ENCODE data around the gene GPR65.

Gene GPR65

GRCh38 chr14:88010331-88010730 is 5.4 kb downstream of the GPR65 start:
- Histone ChIP-seq H3K4me3 (replicated peaks; ENCODE audit: insufficient read depth, low read length) (no peak overlapping the region), H3K27ac (replicated peaks) (no peak overlapping the region), H3K27me3 (ENCODE audit: insufficient read depth, poor library complexity, severe bottlenecking) (no peaks in the 10 kb centered on the region)
- no peak for DNase-seq (ENCODE audit: low read depth in 1 of 2, low spot score in 1 of 2)
- no peak for TF ChIP-seq POLR2AphosphoS5 (IDR thresholded peaks at IDR 0.05; ENCODE audit: low read depth)

DNA sequence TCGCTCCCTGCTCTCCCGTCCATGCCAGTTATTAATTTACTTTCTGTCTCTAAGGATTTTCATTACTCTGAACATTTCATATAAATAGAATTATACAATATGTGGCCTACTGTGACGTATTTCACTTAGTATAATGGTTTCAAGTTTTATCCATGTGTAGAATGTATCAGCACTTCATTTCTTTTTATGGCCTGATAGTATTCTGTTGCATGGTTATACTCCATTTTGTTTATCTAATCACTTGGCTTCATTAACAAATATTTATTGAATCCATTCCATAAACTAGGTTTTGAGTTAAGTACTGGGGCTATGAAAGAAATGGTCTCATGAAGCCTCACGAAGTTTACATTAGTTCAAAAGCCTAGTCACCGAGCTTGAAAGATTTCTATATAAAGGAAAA is 7.6 kb downstream of the GPR65 start:
- Histone ChIP-seq H3K27me3 (ENCODE audit: insufficient read depth, poor library complexity, severe bottlenecking) (no peaks in the 10 kb centered on the region), H3K27ac (replicated peaks) (no peak overlapping the region), H3K4me3 (replicated peaks; ENCODE audit: insufficient read depth, low read length) (no peak overlapping the region)
- no peak for DNase-seq (ENCODE audit: low read depth in 1 of 2, low spot score in 1 of 2)
- TF ChIP-seq GABPA (IDR thresholded peaks at IDR 0.05; ENCODE audit: low read depth): no peak

DNA sequence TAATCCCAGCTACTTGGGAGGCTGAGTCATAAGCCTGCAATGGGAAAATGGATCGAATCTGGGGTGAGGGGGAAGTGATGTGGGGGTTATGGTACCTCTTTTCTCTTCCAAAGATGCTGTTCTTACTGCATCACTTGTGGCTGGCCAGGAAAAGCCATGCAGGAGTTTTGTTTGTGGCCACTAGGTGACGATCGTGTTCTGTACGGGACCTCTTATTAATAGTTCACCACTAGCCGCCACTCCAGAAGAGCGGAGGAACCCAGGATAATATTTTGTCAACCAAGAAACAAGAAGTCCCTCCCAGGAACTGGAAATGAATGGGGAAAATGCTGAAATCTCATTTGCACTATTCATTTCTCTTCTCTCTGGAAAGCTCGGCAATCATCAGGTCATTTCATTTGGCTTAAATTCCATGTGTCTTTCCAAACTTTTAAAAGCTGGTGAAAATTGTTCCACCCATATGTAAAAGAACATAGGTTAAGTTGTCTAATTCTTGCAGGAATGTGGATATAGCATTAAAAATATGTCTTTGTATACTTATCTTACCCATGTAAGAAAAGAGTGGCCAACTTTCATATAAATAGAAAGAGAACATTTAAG is 8.9 kb downstream of the GPR65 start:
- H3K27me3 ChIP-seq (ENCODE audit: insufficient read depth, poor library complexity, severe bottlenecking): no peaks in the 10 kb centered on the region
- H3K27ac ChIP-seq (replicated peaks): no peak overlapping the region
- no peak overlapping the region for H3K4me3 ChIP-seq (replicated peaks; ENCODE audit: insufficient read depth, low read length)
- DNase-seq (ENCODE audit: low read depth in 1 of 2, low spot score in 1 of 2): peak in 1 of 2 experiments; percentile 71
- TF ChIP-seq, protein P1, sequence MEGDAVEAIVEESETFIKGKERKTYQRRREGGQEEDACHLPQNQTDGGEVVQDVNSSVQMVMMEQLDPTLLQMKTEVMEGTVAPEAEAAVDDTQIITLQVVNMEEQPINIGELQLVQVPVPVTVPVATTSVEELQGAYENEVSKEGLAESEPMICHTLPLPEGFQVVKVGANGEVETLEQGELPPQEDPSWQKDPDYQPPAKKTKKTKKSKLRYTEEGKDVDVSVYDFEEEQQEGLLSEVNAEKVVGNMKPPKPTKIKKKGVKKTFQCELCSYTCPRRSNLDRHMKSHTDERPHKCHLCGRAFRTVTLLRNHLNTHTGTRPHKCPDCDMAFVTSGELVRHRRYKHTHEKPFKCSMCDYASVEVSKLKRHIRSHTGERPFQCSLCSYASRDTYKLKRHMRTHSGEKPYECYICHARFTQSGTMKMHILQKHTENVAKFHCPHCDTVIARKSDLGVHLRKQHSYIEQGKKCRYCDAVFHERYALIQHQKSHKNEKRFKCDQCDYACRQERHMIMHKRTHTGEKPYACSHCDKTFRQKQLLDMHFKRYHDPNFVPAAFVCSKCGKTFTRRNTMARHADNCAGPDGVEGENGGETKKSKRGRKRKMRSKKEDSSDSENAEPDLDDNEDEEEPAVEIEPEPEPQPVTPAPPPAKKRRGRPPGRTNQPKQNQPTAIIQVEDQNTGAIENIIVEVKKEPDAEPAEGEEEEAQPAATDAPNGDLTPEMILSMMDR (IDR thresholded peaks at IDR 0.05; ENCODE audit: insufficient read depth, low read length): peak; percentile 96
- TF ChIP-seq, protein P2, sequence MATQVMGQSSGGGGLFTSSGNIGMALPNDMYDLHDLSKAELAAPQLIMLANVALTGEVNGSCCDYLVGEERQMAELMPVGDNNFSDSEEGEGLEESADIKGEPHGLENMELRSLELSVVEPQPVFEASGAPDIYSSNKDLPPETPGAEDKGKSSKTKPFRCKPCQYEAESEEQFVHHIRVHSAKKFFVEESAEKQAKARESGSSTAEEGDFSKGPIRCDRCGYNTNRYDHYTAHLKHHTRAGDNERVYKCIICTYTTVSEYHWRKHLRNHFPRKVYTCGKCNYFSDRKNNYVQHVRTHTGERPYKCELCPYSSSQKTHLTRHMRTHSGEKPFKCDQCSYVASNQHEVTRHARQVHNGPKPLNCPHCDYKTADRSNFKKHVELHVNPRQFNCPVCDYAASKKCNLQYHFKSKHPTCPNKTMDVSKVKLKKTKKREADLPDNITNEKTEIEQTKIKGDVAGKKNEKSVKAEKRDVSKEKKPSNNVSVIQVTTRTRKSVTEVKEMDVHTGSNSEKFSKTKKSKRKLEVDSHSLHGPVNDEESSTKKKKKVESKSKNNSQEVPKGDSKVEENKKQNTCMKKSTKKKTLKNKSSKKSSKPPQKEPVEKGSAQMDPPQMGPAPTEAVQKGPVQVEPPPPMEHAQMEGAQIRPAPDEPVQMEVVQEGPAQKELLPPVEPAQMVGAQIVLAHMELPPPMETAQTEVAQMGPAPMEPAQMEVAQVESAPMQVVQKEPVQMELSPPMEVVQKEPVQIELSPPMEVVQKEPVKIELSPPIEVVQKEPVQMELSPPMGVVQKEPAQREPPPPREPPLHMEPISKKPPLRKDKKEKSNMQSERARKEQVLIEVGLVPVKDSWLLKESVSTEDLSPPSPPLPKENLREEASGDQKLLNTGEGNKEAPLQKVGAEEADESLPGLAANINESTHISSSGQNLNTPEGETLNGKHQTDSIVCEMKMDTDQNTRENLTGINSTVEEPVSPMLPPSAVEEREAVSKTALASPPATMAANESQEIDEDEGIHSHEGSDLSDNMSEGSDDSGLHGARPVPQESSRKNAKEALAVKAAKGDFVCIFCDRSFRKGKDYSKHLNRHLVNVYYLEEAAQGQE (IDR thresholded peaks at IDR 0.05; ENCODE audit: insufficient replicate concordance, low read depth): no peak
- no peak for TF ChIP-seq GABPA (IDR thresholded peaks at IDR 0.05; ENCODE audit: low read depth)
- no peak for TF ChIP-seq POLR2AphosphoS5 (IDR thresholded peaks at IDR 0.05; ENCODE audit: low read depth)
- no peak for TF ChIP-seq SPI1 (IDR thresholded peaks at IDR 0.05; ENCODE audit: borderline replicate concordance, low read depth)

- H3K4me3 ChIP-seq (replicated peaks; ENCODE audit: insufficient read depth, low read length): no peak overlapping the region
- H3K27me3 ChIP-seq (ENCODE audit: insufficient read depth, poor library complexity, severe bottlenecking): no peaks in the 10 kb centered on the region
- TF ChIP-seq, protein P2 (IDR thresholded peaks at IDR 0.05; ENCODE audit: insufficient replicate concordance, low read depth): no peak
- no peak for TF ChIP-seq SPI1 (IDR thresholded peaks at IDR 0.05; ENCODE audit: borderline replicate concordance, low read depth)
- TF ChIP-seq, protein P1 (IDR thresholded peaks at IDR 0.05; ENCODE audit: insufficient read depth, low read length): no peak
- no peak for TF ChIP-seq POLR2AphosphoS5 (IDR thresholded peaks at IDR 0.05; ENCODE audit: low read depth)
- TF ChIP-seq GABPA (IDR thresholded peaks at IDR 0.05; ENCODE audit: low read depth): no peak
- DNase-seq (ENCODE audit: low read depth in 1 of 2, low spot score in 1 of 2): no peak
- no peak overlapping the region for H3K27ac ChIP-seq (replicated peaks)
These were observed 11.8 kb downstream of the GPR65 start for GRCh38 chr14:88016768-88017167.

- DNase-seq (ENCODE audit: low read depth in 1 of 2, low spot score in 1 of 2): no peak
- TF ChIP-seq GABPA (IDR thresholded peaks at IDR 0.05; ENCODE audit: low read depth) (no peak), SPI1 (IDR thresholded peaks at IDR 0.05; ENCODE audit: borderline replicate concordance, low read depth) (no peak), POLR2AphosphoS5 (IDR thresholded peaks at IDR 0.05; ENCODE audit: low read depth) (no peak)
- TF ChIP-seq, protein P1 (IDR thresholded peaks at IDR 0.05; ENCODE audit: insufficient read depth, low read length): no peak
- TF ChIP-seq, protein P2 (IDR thresholded peaks at IDR 0.05; ENCODE audit: insufficient replicate concordance, low read depth): no peak
These were observed 12.6 kb downstream of the GPR65 start for GRCh38 chr14:88017535-88017934.

More at GRCh38 chr14:88017535-88017934, 12.6 kb downstream of the GPR65 start:
- no peaks in the 10 kb centered on the region for H3K27me3 ChIP-seq (ENCODE audit: insufficient read depth, poor library complexity, severe bottlenecking)
- no peak overlapping the region for H3K4me3 ChIP-seq (replicated peaks; ENCODE audit: insufficient read depth, low read length)
- no peak overlapping the region for H3K27ac ChIP-seq (replicated peaks)
